Frontal cortex (tissue), 4 donors: ENCODE results near the gene MASTL. TPM values are rescaled to one million over a fixed set of nuclear protein-coding genes. Genes with fewer than 3 reads are reported as not detected.

ENCODE experiments used
- DNase-seq, 2 donors: peaks; one replicate each; pipeline ENCODE4 v3.0.0; 2012; ENCODE audit warnings: low spot score in 2 of 2
- FAIRE-seq: peaks from 2 replicates; lab custom pipeline; 2012; peaks lifted over from hg19 to GRCh38; lab: Jason Lieb, UNC
- small RNA-seq: library from RNA; depleted of rRNA; stranded (forward); fragments of <200 nt; gene quantifications from one replicate; pipeline ENCODE3, GENCODE V24; 2014
- total RNA-seq: library from RNA; depleted of rRNA; stranded (reverse); fragments of >200 nt; gene quantifications from one replicate; pipeline ENCODE4 v1.2.3, GENCODE V29; 2014
- donor health status: control.
- donor health status: control.
- donor health status: control.

Gene MASTL
- total RNA-seq, 1 donor from 2014 or later = 14.3 TPM

GRCh38 chr10:27223964-27224363 lies 68.8 kb downstream of the MASTL start:
- FAIRE-seq (no peak), DNase-seq (no peak)

- DNase-seq (no peak), FAIRE-seq (no peak)
Measured at GRCh38 chr10:27225011-27225590, 69.9 kb downstream of the MASTL start.

DNA sequence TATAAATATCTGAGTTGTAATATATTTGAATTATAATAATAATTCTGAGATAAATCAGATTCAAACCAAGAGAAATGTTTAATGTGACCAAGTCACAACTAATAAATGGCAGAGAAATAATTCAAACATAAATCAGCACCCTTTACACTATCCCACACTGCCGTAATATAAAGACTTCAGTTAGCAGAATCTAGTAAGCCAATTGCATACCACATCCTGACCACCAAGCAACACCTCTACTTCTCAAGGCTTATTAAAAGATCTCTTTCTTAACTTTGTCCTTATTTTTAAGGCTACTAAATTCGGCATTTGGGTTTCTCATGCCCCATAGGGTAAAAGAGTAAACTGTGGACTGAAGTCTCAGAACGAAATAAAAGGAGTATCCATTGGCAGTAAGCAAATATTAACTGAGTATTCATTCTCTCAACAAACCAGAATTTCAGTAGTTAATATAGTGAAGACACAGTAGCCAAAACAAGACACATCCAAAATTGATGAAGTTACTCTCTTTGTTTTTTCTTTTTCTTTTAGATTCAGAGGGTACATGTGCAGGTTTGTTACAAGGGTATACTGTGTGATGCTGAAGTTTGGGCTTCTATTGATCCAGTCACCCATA lies 70.6 kb downstream of the MASTL start:
- DNase-seq (no peak), FAIRE-seq (no peak)

DNA sequence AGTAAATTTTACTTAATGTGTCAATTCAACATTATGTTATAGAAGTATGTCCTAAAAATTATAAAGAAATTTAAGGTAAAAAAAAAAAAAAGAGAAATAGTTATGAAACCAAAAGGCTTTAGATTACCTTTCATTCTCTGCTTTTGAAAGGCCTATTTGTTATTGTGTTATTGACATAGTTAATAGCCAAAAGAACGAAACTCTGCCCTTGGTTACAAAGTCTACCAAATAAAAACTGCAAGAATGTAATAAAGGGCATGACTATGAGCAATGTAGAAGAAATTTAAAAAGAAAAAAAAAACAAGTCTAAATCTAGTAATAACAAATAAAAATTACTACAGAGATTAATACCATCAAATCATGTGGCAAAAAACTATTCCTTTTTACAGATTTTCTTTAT lies 74.9 kb downstream of the MASTL start:
- FAIRE-seq (peak; percentile 48), DNase-seq (no peak)

- DNase-seq (no peak), FAIRE-seq (no peak)
Measured at GRCh38 chr10:27235706-27236105, 80.6 kb downstream of the MASTL start.

Small RNA genes lying within 50 kb of the gene (small RNA-seq; reads per million reads assigned to genes)
- gene RNU2-24P (0.97 reads per million, percentile 64 among the genes with 10 or more reads in this experiment), gene RNU7-12P (not detected)

Other genes starting within 250 kb of the MASTL start
- 24.1 TPM for gene ANKRD26, start 54.9 kb upstream of the MASTL start, total RNA-seq
- gene YME1L1, start 968 bp upstream of the MASTL start, total RNA-seq = 118 TPM
- 49.7 TPM for gene ACBD5, start 85.4 kb downstream of the MASTL start, total RNA-seq